Measurements from ENCODE around the gene MLPH. TPM values are rescaled to one million over a fixed set of nuclear protein-coding genes. Genes with fewer than 3 reads are reported as not detected.

Gene MLPH
- total RNA-seq, 1 donor from 2014 or later, result 34.6 TPM

- H3K36me3 ChIP-seq, result peaks cover 0 to 24% of the 10 kb centered on the region in 2 donors
Observed at GRCh38 chr2:237530472-237531433, 43.7 kb downstream of the MLPH start.

DNA sequence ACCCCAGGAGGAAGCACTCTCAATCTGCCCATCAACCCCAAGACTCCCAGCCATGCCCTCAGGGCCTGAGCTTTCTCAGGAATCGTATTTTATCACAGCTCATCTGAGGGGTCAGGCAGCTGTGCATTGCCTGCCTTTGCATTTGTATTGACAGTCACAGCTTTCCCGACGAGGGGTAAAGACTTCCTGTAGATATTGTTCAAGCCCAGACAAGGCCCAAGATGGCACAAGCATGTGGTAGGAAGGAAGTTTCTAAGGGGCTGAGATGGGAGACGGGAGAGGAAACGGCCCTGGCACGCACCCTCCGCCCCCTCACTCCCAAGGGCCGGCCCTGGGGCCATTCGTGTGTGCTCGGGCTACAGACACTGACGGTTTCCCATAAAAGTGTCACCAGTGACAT is 45.1 kb downstream of the MLPH start:
- no peaks in the 10 kb centered on the region for H3K4me1 ChIP-seq
- H3K27me3 ChIP-seq, result no peaks in the 10 kb centered on the region
- no peak overlapping the region for H3K27ac ChIP-seq
- H3K36me3 ChIP-seq, result peaks cover 0 to 10% of the 10 kb centered on the region in 2 donors
- intact Hi-C loops (cut with DNase I), result no loop called here
- TF ChIP-seq POLR2AphosphoS5 (IDR thresholded peaks at IDR 0.05; ENCODE audit: insufficient read depth in 1 of 2, low read depth in 1 of 2), result no peak
- TF ChIP-seq CTCF (IDR thresholded peaks at IDR 0.05), result no peak
- no peak for TF ChIP-seq POLR2A (IDR thresholded peaks at IDR 0.05)
- DNase-seq (ENCODE audit: extremely low spot score in 2 of 2), result no peak
- H3K4me3 ChIP-seq, result no peak overlapping the region
- H3K9me3 ChIP-seq, result no peaks in the 10 kb centered on the region

More at GRCh38 chr2:237530472-237531433, 43.7 kb downstream of the MLPH start:
- intact Hi-C loops (cut with DNase I), result no loop called here
- no peak for DNase-seq (ENCODE audit: extremely low spot score in 2 of 2)
- Histone ChIP-seq H3K27ac (no peak overlapping the region), H3K4me3 (no peak overlapping the region), H3K4me1 (no peaks in the 10 kb centered on the region), H3K27me3 (no peaks in the 10 kb centered on the region), H3K9me3 (no peaks in the 10 kb centered on the region)
- TF ChIP-seq POLR2A (IDR thresholded peaks at IDR 0.05) (no peak), CTCF (IDR thresholded peaks at IDR 0.05) (no peak), POLR2AphosphoS5 (IDR thresholded peaks at IDR 0.05; ENCODE audit: insufficient read depth in 1 of 2, low read depth in 1 of 2) (no peak)

GRCh38 chr2:237533668-237534161 is 46.7 kb downstream of the MLPH start:
- TF ChIP-seq POLR2AphosphoS5 (IDR thresholded peaks at IDR 0.05; ENCODE audit: insufficient read depth in 1 of 2, low read depth in 1 of 2) (no peak), POLR2A (IDR thresholded peaks at IDR 0.05) (no peak), CTCF (IDR thresholded peaks at IDR 0.05) (no peak)
- no peaks in the 10 kb centered on the region for H3K9me3 ChIP-seq
- no peak overlapping the region for H3K27ac ChIP-seq
- H3K4me3 ChIP-seq, result no peak overlapping the region
- no peak for DNase-seq (ENCODE audit: extremely low spot score in 2 of 2)
- no peaks in the 10 kb centered on the region for H3K27me3 ChIP-seq
- intact Hi-C loops (cut with DNase I), result no loop called here
- no peaks in the 10 kb centered on the region for H3K4me1 ChIP-seq
- peaks cover 0 to 4% of the 10 kb centered on the region in 2 donors for H3K36me3 ChIP-seq

- DNase-seq (ENCODE audit: extremely low spot score in 2 of 2), result no peak
- peaks cover 7% of the 10 kb centered on the region for H3K4me1 ChIP-seq
- no peak overlapping the region for H3K27ac ChIP-seq
- peaks cover 0 to 4% of the 10 kb centered on the region in 2 donors for H3K36me3 ChIP-seq
- intact Hi-C loops (cut with DNase I), result no loop called here
- H3K9me3 ChIP-seq, result no peaks in the 10 kb centered on the region
- no peaks in the 10 kb centered on the region for H3K27me3 ChIP-seq
- TF ChIP-seq POLR2AphosphoS5 (IDR thresholded peaks at IDR 0.05; ENCODE audit: insufficient read depth in 1 of 2, low read depth in 1 of 2) (no peak), POLR2A (IDR thresholded peaks at IDR 0.05) (no peak), CTCF (IDR thresholded peaks at IDR 0.05) (no peak)
- H3K4me3 ChIP-seq, result no peak overlapping the region
Observed at GRCh38 chr2:237534380-237534779, 47.3 kb downstream of the MLPH start.
